Activated T-cell treated with anti-CD3 and anti-CD28 coated beads, Interleukin-2, amount 50 U/mL, for 72 hours (primary cell): Measurements from ENCODE around the gene RANGAP1. TPM values are rescaled to one million over a fixed set of nuclear protein-coding genes. Genes with fewer than 3 reads are reported as not detected.
A peak's percentile ranks its signal among the peaks of the same experiment; 100 is the strongest.

Source experiments
- ATAC-seq, 2 donors: fragments of 150-1000 bp; cut with Tn5 transposase; replicated peaks in 1 of 2; 2 replicates each; pipeline ENCODE4 v1.10.0; 2021; ENCODE audit warnings: moderate library complexity in 2 of 2, mild to moderate bottlenecking in 1 of 2
- DNase-seq, 2 donors: peaks; one replicate each; pipeline ENCODE4 v3.0.0; 2021 to 2022; ENCODE audit warnings: mixed read lengths in 1 of 2
- H3K27ac Mint-ChIP-seq: one replicate; pipeline ENCODE4 v1.8.0; 2022; ENCODE audit warnings: mild to moderate bottlenecking, moderate library complexity, mixed read lengths
- H3K27me3 Mint-ChIP-seq: one replicate; pipeline ENCODE4 v1.8.0; 2022; ENCODE audit warnings: low read depth, mixed read lengths
- H3K36me3 Mint-ChIP-seq, 2 donors: one replicate each; pipeline ENCODE4 v1.8.0; 2022; ENCODE audit warnings: mixed read lengths in 2 of 2, mild to moderate bottlenecking in 1 of 2; ENCODE audit not compliant: insufficient read depth in 2 of 2
- H3K4me1 Mint-ChIP-seq: one replicate; pipeline ENCODE4 v1.8.0; 2022; ENCODE audit warnings: low read depth, mixed read lengths
- H3K4me3 Mint-ChIP-seq, 2 donors: one replicate each; pipeline ENCODE4 v1.8.0; 2022; ENCODE audit warnings: mild to moderate bottlenecking in 2 of 2, mixed read lengths in 2 of 2, moderate library complexity in 2 of 2
- H3K9me3 Mint-ChIP-seq, 2 donors: one replicate each; pipeline ENCODE4 v1.8.0; 2022; ENCODE audit warnings: mixed read lengths in 2 of 2
- total RNA-seq, 2 donors: library from RNA; stranded (reverse); gene quantifications; one replicate each; pipeline ENCODE4 v1.2.3, GENCODE V29; 2022

The RANGAP1 gene
- total RNA-seq, 2 donors from 2014 or later: 162 to 217 TPM

DNA sequence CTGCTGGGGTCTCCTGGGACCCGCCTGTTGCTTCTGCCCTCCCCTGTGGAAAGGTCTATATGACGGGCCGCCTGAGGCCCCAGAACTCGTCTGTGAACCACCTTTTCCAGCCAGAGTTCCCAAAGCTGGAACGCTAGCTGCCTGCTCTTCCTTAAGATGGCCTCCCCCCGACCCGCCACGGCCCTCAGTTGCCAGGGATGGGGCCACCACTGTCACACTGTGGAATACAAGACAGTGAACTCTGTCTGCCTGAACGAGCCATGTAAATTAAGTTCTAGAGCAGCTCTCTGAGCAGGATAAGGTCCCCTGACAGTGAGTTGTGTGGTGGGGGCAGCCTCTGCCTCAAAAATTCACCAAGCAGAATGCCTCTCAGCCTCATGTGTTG is 55.6 kb downstream of the RANGAP1 start:
- H3K36me3 Mint-ChIP-seq: peaks cover 0 to 9% of the 10 kb centered on the region in 2 donors
- no peak overlapping the region for H3K27ac Mint-ChIP-seq
- no peak for ATAC-seq

DNA sequence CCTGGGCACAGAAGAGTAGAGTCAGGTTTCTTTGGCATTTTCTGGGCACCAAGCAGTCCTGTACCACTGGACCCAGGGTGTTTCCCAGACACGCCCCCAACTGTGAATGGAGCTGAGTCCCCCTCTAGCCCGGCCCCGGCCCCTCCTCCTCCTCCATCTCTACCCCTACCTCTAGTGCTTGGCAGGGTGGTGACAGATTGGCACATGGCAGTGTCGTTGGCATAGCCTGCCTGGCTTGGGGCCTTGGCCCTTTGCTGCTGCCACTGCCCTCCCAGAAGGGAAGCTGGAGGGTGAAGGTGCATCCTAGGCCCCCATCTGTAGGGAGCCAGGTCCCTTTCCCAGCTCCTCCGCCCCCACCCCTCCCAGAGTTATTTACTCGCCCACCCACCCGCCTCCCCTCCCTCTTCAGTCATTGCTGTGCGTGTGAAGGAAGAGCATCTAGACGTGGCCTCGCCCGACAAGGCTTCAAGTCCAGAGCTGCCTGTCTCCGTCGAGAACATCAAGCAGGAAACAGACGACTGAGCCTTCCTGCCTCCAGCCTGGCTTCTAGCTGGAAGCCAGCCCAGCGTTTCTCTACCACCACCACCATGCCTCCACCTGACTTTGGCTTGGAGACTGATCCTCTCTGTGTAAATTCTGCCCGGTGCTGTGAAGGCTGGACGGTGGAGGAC is 56.1 kb downstream of the RANGAP1 start:
- Mint-ChIP-seq H3K36me3 (peaks cover 0 to 9% of the 10 kb centered on the region in 2 donors), H3K4me1 (no peaks in the 10 kb centered on the region), H3K9me3 (no peaks in the 10 kb centered on the region), H3K4me3 (no peak overlapping the region), H3K27me3 (no peaks in the 10 kb centered on the region), H3K27ac (no peak overlapping the region)
- no peak for ATAC-seq
- DNase-seq: no peak

More for the DNA sequence above, 55.6 kb downstream of the RANGAP1 start:
- no peak for DNase-seq
- Mint-ChIP-seq H3K9me3 (no peaks in the 10 kb centered on the region), H3K4me3 (no peak overlapping the region), H3K27me3 (no peaks in the 10 kb centered on the region), H3K4me1 (no peaks in the 10 kb centered on the region)

DNA sequence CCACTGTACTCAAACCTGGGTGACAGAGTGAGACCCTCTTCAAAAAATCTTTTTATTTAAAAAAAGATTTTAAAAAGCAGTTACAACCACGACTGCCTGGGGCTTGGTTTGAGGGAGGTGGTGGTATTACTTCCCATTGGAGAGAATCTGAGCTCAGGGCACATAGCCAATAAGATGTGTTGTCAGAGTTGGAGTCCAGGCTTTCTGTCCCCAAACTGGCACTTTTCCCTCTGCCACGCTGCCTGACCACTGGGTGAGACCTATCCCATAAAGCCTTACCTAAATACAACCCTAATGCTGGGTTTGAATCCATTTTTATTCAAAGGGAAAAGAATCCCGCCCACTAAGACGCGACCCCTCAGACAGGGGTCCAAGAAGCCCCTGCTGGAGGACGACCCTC is 56.8 kb downstream of the RANGAP1 start:
- DNase-seq (no peak), ATAC-seq (no peak)
- Mint-ChIP-seq H3K36me3 (peaks cover 0 to 9% of the 10 kb centered on the region in 2 donors), H3K4me3 (no peak overlapping the region), H3K27me3 (no peaks in the 10 kb centered on the region), H3K27ac (no peak overlapping the region), H3K4me1 (no peaks in the 10 kb centered on the region), H3K9me3 (no peaks in the 10 kb centered on the region)

DNA sequence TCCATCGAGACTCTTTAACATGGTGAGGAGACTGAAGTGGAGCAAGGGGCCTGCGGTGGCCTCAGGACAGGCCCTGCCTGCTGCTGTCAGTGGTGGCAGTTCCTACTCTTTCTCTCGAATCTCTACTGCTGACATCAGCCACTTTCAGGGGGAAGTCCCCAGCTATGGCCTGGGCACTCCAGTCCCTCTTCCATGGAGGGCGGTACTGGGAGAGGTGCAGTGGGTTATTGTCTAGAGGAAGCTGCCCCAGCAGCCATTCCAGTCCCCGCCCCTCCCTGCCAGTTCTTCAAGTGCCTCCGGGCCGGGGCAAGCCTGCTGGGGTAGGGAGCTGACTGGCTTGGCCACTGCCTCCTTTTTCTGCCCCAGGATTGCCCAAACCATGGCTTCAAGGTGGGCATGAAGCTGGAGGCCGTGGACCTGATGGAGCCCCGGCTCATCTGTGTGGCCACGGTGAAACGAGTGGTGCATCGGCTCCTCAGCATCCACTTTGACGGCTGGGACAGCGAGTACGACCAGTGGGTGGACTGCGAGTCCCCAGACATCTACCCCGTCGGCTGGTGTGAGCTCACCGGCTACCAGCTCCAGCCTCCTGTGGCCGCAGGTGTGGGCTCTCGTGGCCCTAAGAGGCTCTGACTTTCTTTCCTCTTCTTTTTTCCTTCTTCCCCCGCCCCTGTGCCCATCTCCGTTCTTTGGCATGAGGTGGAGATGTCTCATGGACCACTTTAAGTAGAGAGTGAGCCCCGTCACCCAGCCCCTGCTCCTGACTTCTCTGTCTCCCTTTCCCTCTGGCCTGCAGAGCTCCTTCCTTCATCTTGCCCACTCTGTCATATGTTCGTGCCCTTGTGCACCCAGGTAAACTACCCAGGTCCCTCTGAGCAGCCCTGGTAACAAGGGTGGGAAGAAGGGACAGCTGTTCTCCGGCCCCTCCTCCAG is 59.0 kb downstream of the RANGAP1 start:
- no peak overlapping the region for H3K4me3 Mint-ChIP-seq
- no peak overlapping the region for H3K27ac Mint-ChIP-seq
- H3K9me3 Mint-ChIP-seq: no peaks in the 10 kb centered on the region

DNA sequence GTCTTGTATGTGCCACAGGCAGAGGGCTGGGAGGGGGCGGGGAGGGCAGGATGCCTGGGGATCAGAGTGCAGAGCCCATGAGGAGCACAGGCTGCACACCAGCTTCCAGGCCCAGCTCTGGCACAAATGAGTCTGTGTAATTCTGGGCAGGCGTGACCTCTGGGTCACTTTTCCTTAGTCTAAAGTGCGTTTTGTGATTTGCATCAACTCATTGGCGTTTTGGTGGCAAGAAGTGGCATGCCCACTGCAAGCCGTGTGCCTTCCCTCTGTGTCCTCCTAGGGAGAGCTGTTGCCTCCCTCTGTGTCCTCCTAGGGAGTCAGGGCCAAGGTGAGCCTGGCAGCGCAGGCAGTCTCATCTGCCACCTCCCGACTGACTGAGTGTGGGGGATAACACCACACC is 62.5 kb downstream of the RANGAP1 start:
- Mint-ChIP-seq H3K27ac (no peak overlapping the region), H3K4me3 (no peak overlapping the region), H3K36me3 (peaks cover 4 to 23% of the 10 kb centered on the region in 2 donors), H3K27me3 (no peaks in the 10 kb centered on the region), H3K4me1 (no peaks in the 10 kb centered on the region), H3K9me3 (no peaks in the 10 kb centered on the region)
- DNase-seq: no peak
- ATAC-seq: no peak

More for the DNA sequence above, 59.0 kb downstream of the RANGAP1 start:
- Mint-ChIP-seq H3K36me3 (peaks cover 0 to 11% of the 10 kb centered on the region in 2 donors), H3K27me3 (no peaks in the 10 kb centered on the region), H3K4me1 (no peaks in the 10 kb centered on the region)
- DNase-seq (no peak), ATAC-seq (no peak)

DNA sequence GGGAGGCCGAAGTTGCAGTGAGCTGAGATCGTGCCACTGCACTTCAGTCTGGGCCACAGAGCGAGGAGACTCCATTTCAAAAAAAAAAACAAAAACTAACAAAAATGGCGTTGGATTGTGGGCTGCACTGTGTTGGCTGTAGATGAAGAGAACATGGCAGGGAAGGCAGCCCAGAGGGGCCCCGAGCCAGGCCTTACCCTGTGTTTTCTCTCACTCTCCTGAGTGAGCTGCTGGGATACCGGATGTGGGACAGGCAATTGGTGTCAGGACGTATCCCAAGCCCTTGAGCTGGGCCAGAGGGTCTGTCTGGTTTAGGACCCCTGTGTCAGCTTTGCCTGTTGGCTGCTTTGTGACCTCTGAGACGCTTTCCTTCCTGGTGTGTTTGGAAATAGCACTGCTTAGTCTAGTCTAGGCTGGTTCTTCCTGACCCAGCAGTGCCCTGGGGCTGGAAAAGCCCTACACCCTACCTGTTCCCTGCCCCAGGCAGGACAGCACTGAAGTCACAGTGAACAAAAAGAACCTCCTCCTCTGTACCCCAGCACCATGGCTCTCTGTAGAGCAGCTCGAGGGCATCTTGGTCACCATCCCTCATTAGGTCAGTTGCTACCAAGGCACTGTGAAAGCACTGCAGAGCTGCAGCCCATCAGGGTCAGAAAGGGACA is 63.0 kb downstream of the RANGAP1 start:
- H3K4me1 Mint-ChIP-seq: peaks cover 3% of the 10 kb centered on the region
- peak overlapping the region; percentile 70 for H3K27ac Mint-ChIP-seq
- no peaks in the 10 kb centered on the region for H3K9me3 Mint-ChIP-seq
- DNase-seq: no peak
- H3K27me3 Mint-ChIP-seq: no peaks in the 10 kb centered on the region
- H3K4me3 Mint-ChIP-seq: no peak overlapping the region
- ATAC-seq: no peak
- peaks cover 4 to 23% of the 10 kb centered on the region in 2 donors for H3K36me3 Mint-ChIP-seq

DNA sequence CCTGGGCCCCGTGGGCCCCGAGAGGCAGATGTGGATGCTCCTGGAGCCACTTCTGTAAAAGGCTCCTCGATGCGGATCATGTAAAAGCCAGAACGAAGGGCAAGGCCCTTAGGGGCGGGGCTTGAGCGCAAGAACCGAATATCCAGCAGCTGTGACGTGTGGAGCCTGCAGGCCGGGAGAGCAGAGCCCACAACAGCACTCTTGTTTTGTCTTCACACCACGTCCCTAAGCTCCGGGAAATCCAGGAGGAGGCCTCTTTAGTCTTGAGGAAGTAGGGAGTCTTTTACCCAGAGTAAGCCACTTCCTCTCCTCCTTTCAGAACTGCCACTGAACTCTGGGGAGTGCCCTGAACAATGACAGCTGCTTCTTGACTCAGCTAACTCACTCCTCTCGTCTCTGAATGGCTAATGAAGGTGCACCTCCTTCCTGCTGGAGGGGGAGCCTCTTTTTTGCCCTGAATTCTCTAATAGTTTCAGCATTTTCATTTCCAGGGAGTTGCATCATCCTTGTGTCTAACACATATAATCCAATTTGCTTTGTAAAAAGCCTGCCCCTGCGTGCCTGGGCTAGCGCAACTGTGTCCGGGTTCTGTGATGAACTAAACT is 68.3 kb downstream of the RANGAP1 start:
- peaks cover 27% of the 10 kb centered on the region for H3K4me1 Mint-ChIP-seq
- peak; percentile 99 for ATAC-seq
- no peaks in the 10 kb centered on the region for H3K27me3 Mint-ChIP-seq
- H3K9me3 Mint-ChIP-seq: no peaks in the 10 kb centered on the region
- H3K4me3 Mint-ChIP-seq: peak overlapping the region; percentile 68 to 88
- H3K27ac Mint-ChIP-seq: peak overlapping the region; percentile 98
- DNase-seq: peak; percentile 59 to 67
- H3K36me3 Mint-ChIP-seq: peaks cover 7 to 27% of the 10 kb centered on the region in 2 donors

DNA sequence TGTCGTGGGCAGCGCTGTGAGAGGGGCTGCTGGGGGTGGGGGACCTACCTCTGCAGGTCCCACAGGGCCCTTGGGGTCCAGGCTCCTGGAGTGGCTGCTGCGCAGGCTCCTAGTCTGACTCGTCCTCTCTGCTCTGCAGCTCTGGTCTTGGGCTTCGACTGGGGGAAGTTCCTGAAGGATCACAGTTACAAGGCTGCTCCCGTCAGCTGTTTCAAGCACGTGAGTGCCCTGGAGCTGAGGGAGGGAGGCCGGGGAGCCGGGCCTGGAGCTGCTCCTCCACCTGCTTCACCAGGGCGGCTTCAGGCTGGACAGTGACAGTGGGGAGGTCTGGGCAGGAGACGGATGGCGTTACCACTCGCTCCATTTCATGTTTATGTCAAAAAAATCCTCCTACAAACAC is 69.0 kb downstream of the RANGAP1 start:
- peaks cover 7 to 29% of the 10 kb centered on the region in 2 donors for H3K36me3 Mint-ChIP-seq
- H3K4me3 Mint-ChIP-seq: peak overlapping the region; percentile 68 to 88
- ATAC-seq: no peak

DNA sequence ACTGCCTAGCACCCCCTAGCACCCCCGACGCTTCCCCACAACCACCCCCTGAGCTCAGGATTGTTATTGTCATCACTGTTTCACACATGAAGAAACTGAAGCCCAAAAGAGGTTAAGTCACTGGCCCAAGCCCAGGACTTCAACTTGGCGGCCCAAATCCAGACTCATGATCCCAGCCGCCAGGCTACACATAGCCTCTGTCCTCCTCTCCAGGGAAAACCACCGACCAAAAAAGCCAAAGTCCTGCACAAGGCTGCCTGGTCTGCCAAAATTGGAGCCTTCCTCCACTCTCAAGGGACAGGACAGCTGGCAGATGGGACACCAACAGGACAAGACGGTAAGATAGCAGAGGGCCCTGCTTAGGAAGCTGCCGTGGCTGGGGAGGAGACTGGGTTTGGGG is 70.1 kb downstream of the RANGAP1 start:
- Mint-ChIP-seq H3K27me3 (no peaks in the 10 kb centered on the region), H3K36me3 (peaks cover 5 to 23% of the 10 kb centered on the region in 2 donors), H3K4me3 (peak overlapping the region; percentile 40 to 88), H3K9me3 (no peaks in the 10 kb centered on the region), H3K4me1 (peaks cover 27% of the 10 kb centered on the region), H3K27ac (no peak overlapping the region)
- ATAC-seq (no peak), DNase-seq (no peak)

More for the DNA sequence above, 69.0 kb downstream of the RANGAP1 start:
- no peak for DNase-seq
- Mint-ChIP-seq H3K27me3 (no peaks in the 10 kb centered on the region), H3K9me3 (no peaks in the 10 kb centered on the region), H3K27ac (peak overlapping the region; percentile 98), H3K4me1 (peaks cover 27% of the 10 kb centered on the region)

DNA sequence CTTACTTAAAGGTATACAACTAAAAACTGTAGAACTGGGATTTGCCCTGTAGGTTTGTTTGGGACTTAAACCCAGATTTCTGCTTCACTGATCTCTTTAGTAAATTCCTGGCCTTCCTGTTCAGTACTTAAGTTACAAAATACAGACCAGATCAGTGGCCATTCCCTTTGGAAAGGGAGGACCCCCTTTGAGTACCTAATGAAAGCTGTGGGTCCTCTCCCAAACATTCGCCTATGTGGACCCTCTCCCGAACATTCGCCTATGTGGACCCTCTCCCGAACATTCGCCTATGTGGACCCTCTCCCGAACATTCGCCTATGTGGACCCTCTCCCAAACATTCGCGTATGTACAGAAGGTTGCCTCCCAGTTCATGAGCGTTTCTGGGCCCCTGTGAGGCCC is 70.6 kb downstream of the RANGAP1 start:
- Mint-ChIP-seq H3K27ac (no peak overlapping the region), H3K9me3 (no peaks in the 10 kb centered on the region), H3K4me1 (peaks cover 27% of the 10 kb centered on the region), H3K27me3 (no peaks in the 10 kb centered on the region), H3K36me3 (peaks cover 5 to 21% of the 10 kb centered on the region in 2 donors), H3K4me3 (peak overlapping the region in 1 of 2 donors; percentile 31)
- ATAC-seq (no peak), DNase-seq (no peak)

DNA sequence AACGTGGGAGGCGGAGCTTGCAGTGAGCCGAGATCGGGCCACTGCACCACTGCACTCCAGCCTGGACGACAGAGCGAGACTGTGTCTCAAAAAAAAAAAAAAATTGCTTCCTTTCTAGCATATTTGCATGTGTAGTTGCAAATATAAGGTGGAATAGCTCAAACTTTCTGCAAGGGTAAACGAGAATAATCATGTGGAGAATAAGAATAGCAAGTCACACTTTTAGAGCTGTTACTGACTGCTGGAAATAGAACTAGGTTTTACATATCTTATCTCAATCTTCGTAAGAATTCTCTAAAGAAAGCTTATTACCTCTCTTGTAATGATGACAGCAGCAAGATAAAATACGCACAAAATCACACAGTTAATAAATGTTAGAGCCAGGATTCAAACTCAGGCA is 79.3 kb downstream of the RANGAP1 start:
- no peak for ATAC-seq
- H3K36me3 Mint-ChIP-seq: peaks cover 2 to 8% of the 10 kb centered on the region in 2 donors
- peaks cover 41% of the 10 kb centered on the region for H3K4me1 Mint-ChIP-seq
- DNase-seq: no peak
- H3K27me3 Mint-ChIP-seq: no peaks in the 10 kb centered on the region
- H3K27ac Mint-ChIP-seq: no peak overlapping the region
- H3K9me3 Mint-ChIP-seq: no peaks in the 10 kb centered on the region
- H3K4me3 Mint-ChIP-seq: peak overlapping the region; percentile 70 to 74

DNA sequence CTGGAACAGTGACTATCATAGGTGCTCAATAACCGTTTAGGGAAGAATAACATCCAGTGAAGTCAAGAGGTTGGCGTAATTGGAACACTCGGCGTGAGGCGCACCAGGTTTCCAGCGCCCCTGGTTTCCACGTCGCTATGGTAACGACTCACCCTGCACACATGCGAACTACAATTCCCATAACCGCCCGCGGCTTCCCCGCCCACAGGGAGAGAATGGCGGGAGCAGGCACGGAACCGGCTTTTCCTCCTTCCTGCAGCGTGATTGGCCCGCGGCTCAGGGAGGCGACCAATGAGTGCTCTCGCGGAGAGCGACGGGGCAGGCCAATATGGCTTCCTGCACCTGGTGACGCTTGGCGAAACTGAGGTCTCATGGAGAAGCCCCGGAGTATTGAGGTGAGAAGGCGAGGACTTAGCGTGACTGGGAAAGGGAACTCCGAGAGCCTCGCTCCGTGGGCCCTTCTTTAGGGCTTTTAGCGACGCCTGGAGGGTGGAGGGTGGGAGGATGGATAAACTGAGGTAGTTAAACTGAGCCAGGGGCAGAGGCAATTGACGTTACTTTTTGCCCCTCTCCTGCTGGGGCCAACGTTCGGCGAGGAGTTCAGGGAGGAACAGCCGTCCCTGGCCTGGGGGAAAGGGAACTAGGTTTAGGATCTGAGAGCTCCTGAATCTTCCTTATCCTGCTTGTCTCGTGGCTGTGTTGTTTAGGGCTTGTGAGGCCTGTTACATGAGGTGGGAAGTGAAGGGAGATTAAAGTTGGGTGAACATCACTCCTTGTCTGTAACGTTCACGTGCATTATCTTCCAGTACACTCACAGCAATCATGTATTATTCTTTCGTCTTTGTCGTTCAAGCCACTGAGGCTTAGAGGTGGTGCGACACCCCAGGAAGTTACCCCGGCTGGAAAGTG is 80.7 kb downstream of the RANGAP1 start, which contains the start of gene L3MBTL2:
TSS of gene L3MBTL2 (plus strand) at position 321 of the 909 bp plus-strand sequence. CDS start at position 372, 51 bp downstream.
- peak; percentile 98 to 99 for DNase-seq
- H3K27ac Mint-ChIP-seq: peak within 1 kb of the TSS; percentile 72
- peaks cover 41% of the 10 kb centered on the region for H3K4me1 Mint-ChIP-seq
- no peaks in the 10 kb centered on the region for H3K9me3 Mint-ChIP-seq
- peak within 1 kb of the TSS; percentile 79 to 92 for H3K4me3 Mint-ChIP-seq
- ATAC-seq: peak; percentile 100
- peaks cover 2 to 8% of the 10 kb centered on the region in 2 donors for H3K36me3 Mint-ChIP-seq
- H3K27me3 Mint-ChIP-seq: no peaks in the 10 kb centered on the region
